ENCODE data around the gene DPCD. TPM values are rescaled to one million over a fixed set of nuclear protein-coding genes. Genes with fewer than 3 reads are reported as not detected.

DPCD gene
- total RNA-seq, 4 donors from 2014 or later: 18.1 to 73.0 (median 37.3) TPM

- Histone ChIP-seq H3K27ac (no peak overlapping the region), H3K27me3 (peaks cover 11% of the 10 kb centered on the region), H3K4me3 (replicated peaks in 1 of 3) (no peak overlapping the region), H3K4me1 (peaks cover 6 to 20% of the 10 kb centered on the region in 2 donors), H3K36me3 (no peaks in the 10 kb centered on the region), H3K9me3 (no peaks in the 10 kb centered on the region)
- intact Hi-C loops (cut with DNase I): loop anchor here (5.0 kb wide), 1 partner anchor 294 kb away; no protein-coding TSS in a partner anchor
- TF ChIP-seq POLR2A (IDR thresholded peaks at IDR 0.05): no peak
- no peak for TF ChIP-seq CTCF (IDR thresholded peaks at IDR 0.05)
- WGBS, 2 donors: 19 to 45% methylated on average over 16 to 28 of the region's 59 CpGs
- no peak for DNase-seq
Measured at GRCh38 chr10:101566333-101567164, 21.6 kb upstream of the DPCD start.

- Histone ChIP-seq H3K36me3 (no peaks in the 10 kb centered on the region), H3K4me3 (replicated peaks in 1 of 3) (no peak overlapping the region), H3K9me3 (no peaks in the 10 kb centered on the region), H3K4me1 (peaks cover 6 to 20% of the 10 kb centered on the region in 2 donors), H3K27ac (no peak overlapping the region), H3K27me3 (peaks cover 11% of the 10 kb centered on the region)
- 51 to 53% methylated on average over 7 of the region's 7 CpGs for WGBS, 2 donors
- DNase-seq: no peak
- intact Hi-C loops (cut with DNase I): loop anchor here (5.0 kb wide), 1 partner anchor 295 kb away; no protein-coding TSS in a partner anchor
- TF ChIP-seq CTCF (IDR thresholded peaks at IDR 0.05) (no peak), POLR2A (IDR thresholded peaks at IDR 0.05) (no peak)
Measured at GRCh38 chr10:101567165-101568006, 20.7 kb upstream of the DPCD start.

- no peaks in the 10 kb centered on the region for H3K36me3 ChIP-seq
- H3K27ac ChIP-seq: no peak overlapping the region
- 82 to 87% methylated on average over 16 to 17 of the region's 17 CpGs for WGBS, 2 donors
- H3K4me3 ChIP-seq (replicated peaks in 1 of 3): no peak overlapping the region
- TF ChIP-seq POLR2A (IDR thresholded peaks at IDR 0.05): no peak
- TF ChIP-seq CTCF (IDR thresholded peaks at IDR 0.05): no peak
- peaks cover 6 to 20% of the 10 kb centered on the region in 2 donors for H3K4me1 ChIP-seq
- H3K9me3 ChIP-seq: no peaks in the 10 kb centered on the region
- H3K27me3 ChIP-seq: peaks cover 11% of the 10 kb centered on the region
- no peak for DNase-seq
- intact Hi-C loops (cut with DNase I): loop anchor here (5.0 kb wide), 1 partner anchor 296 kb away; no protein-coding TSS in a partner anchor
Measured at GRCh38 chr10:101568054-101568745, 19.9 kb upstream of the DPCD start.

- Histone ChIP-seq H3K27me3 (peaks cover 11% of the 10 kb centered on the region), H3K27ac (no peak overlapping the region), H3K9me3 (no peaks in the 10 kb centered on the region), H3K36me3 (no peaks in the 10 kb centered on the region), H3K4me1 (peaks cover 6 to 20% of the 10 kb centered on the region in 2 donors), H3K4me3 (replicated peaks in 1 of 3) (no peak overlapping the region)
- intact Hi-C loops (cut with DNase I): loop anchor here (5.0 kb wide), 1 partner anchor 297 kb away; no protein-coding TSS in a partner anchor
- no peak for DNase-seq
- TF ChIP-seq CTCF (IDR thresholded peaks at IDR 0.05) (no peak), POLR2A (IDR thresholded peaks at IDR 0.05) (no peak)
- whole genome bisulfite sequencing, 2 donors: 7 to 10% methylated on average over 8 to 11 of the region's 11 CpGs
Measured at GRCh38 chr10:101569323-101569621, 18.8 kb upstream of the DPCD start.
